K562 (cell line): ENCODE measurements around the gene NUBP2. TPM values are rescaled to one million over a fixed set of nuclear protein-coding genes. Genes with fewer than 3 reads are reported as not detected.

Experiments used
- GATAD2A ChIP-seq: fragments of 450-650 bp; IDR thresholded peaks from 2 replicates; pipeline ENCODE4 v1.6.1; 2017
- MYNN ChIP-seq, 2 experiments: sonication (generic); formaldehyde crosslinking in 1 of 2; IDR thresholded peaks; 2 replicates each; pipeline versions ENCODE4 v1.5.0 to v1.6.1; 2016 to 2020; ENCODE audit warnings: antibody characterized with exemption in 1 of 2, missing genetic modification reagents in 1 of 2
- NFXL1 ChIP-seq: fragments of 450-650 bp; formaldehyde crosslinking; IDR thresholded peaks from 2 replicates; pipeline ENCODE4 v1.4.0; 2021; ENCODE audit warnings: mild to moderate bottlenecking
- POLR2H ChIP-seq: IDR thresholded peaks from 2 replicates; pipeline ENCODE4 v1.6.1; 2016; ENCODE audit warnings: missing genetic modification characterization, low read depth, mild to moderate bottlenecking, control low read depth, missing compliant biosample characterization, moderate library complexity
- SP1 ChIP-seq: sonication (generic); formaldehyde crosslinking; IDR thresholded peaks from 2 replicates; pipeline ENCODE4 v1.8.1; 2022; ENCODE audit warnings: mild to moderate bottlenecking, missing genetic modification reagents
- TARDBP ChIP-seq: fragments of 450-650 bp; IDR thresholded peaks from 2 replicates; pipeline ENCODE4 v1.6.1; 2016
- TEAD2 ChIP-seq: fragments of 450-650 bp; IDR thresholded peaks from 2 replicates; pipeline ENCODE4 v1.6.1; 2016; ENCODE audit warnings: missing genetic modification characterization, control low read depth, missing compliant biosample characterization
- ZBTB7A ChIP-seq: IDR thresholded peaks from 2 replicates; pipeline ENCODE4 v1.6.1; 2011; ENCODE audit warnings: low read depth, mild to moderate bottlenecking, low read length, moderate library complexity, borderline replicate concordance; ENCODE audit not compliant: control insufficient read depth
- ZFP1 ChIP-seq: fragments of 450-650 bp; formaldehyde crosslinking; IDR thresholded peaks from 2 replicates; pipeline ENCODE4 v1.4.0; 2020; ENCODE audit warnings: mild to moderate bottlenecking, mixed read lengths
- polyA plus RNA-seq, 8 experiments: library from polyadenylated mRNA; depleted of rRNA in 4 of 8; stranded (reverse) in 5 of 8; unstranded in 3 of 8; fragments of >200 nt; fragmentation: Nextera tagmentation in 2 of 8; fragmentation: Illumina TruSeq in 1 of 8; extraction: Ambion mirVana in 2 of 8; extraction: Trizol in 1 of 8; gene quantifications; 2 replicates each; pipeline versions ENCODE4 v1.2.1 to v1.2.3, GENCODE V29; 2011 to 2014; ENCODE audit warnings: inconsistent platforms in 1 of 8, missing spikeins in 1 of 8
- total RNA-seq, 7 experiments: library from RNA; depleted of rRNA in 6 of 7; stranded (reverse); fragments of >200 nt in 6 of 7; fragmentation: Illumina TruSeq in 2 of 7; extraction: Trizol in 2 of 7; gene quantifications; 2 replicates each; pipeline versions ENCODE4 v1.2.1 to v1.2.3, GENCODE V29; 2011 to 2021; ENCODE audit warnings: low replicate concordance in 1 of 7
- TF ChIP-seq, protein P1 (sequence below): fragments of 250-450 bp; sonication (Bioruptor Pico); IDR thresholded peaks from 2 replicates; pipeline ENCODE4 v1.8.0; 2022; ENCODE audit warnings: inconsistent platforms
- TF ChIP-seq, protein P2 (sequence below): fragments of 450-650 bp; IDR thresholded peaks from 2 replicates; pipeline ENCODE4 v1.7.1; 2018; ENCODE audit warnings: mild to moderate bottlenecking, low read depth; ENCODE audit not compliant: partially characterized antibody
- TF ChIP-seq, protein P3 (sequence below): sonication (generic); formaldehyde crosslinking; IDR thresholded peaks from 2 replicates; pipeline ENCODE4 v1.8.0; 2023; ENCODE audit warnings: missing genetic modification reagents, mild to moderate bottlenecking, borderline replicate concordance
- TF ChIP-seq, protein P4 (sequence below): sonication (generic); formaldehyde crosslinking; IDR thresholded peaks from 2 replicates; pipeline ENCODE4 v1.8.0; 2022; ENCODE audit warnings: missing genetic modification reagents, mild to moderate bottlenecking, moderate library complexity, borderline replicate concordance

The NUBP2 gene
- total and polyA plus RNA-seq, 9 of the 15 experiments (the other 6 are each of a cell fraction or from before 2014, with no cell fraction given) = 1.8 to 115 (median 24.0) TPM

DNA sequence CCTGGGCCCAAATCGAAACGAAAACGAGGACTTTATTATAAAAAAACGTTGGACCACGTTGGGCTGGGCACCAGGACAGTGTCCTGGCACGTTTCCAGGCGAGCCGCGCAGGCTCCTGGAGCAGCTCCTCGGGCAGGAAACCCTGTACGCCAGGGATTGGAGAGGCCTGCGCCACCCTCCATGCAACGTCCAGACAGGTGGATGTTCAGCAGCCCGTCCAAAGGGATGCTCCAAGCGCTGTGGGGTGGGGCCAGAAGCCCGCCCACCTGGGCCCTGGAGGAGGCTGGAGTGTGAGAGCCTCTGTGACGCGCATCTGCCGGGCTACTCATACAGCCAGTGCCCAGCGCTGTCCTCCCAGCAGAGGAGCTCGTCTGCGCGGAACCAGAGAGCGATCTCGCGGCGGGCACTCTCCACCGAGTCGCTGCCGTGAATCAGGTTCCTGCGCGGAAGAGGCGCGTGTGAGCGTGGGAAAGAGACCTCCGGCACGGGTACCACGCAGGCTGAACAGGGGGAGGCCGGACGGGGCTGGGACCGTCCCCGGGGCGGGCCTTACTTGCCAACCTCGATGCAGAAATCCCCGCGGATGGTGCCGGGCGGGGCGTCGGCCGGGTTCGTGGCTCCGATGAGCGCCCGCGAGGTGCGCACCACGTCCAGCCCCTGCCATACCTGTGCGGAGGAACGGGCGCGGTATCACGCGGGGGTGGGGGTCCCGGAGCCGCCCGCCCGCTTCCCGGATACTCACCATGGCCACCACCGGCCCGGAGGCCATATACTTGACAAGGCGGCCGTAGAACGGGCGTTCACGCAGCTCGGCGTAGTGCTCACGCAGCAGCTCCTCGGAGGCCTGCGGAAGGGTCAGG, 12.2 kb upstream of the NUBP2 start (continued):
- TF ChIP-seq, protein P1, sequence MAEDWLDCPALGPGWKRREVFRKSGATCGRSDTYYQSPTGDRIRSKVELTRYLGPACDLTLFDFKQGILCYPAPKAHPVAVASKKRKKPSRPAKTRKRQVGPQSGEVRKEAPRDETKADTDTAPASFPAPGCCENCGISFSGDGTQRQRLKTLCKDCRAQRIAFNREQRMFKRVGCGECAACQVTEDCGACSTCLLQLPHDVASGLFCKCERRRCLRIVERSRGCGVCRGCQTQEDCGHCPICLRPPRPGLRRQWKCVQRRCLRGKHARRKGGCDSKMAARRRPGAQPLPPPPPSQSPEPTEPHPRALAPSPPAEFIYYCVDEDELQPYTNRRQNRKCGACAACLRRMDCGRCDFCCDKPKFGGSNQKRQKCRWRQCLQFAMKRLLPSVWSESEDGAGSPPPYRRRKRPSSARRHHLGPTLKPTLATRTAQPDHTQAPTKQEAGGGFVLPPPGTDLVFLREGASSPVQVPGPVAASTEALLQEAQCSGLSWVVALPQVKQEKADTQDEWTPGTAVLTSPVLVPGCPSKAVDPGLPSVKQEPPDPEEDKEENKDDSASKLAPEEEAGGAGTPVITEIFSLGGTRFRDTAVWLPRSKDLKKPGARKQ (CRISPR knock-in tag) = no peak
- TF ChIP-seq ZFP1 (CRISPR knock-in tag) = 0 out of 2 replicates have a peak, but pooled peaks have one; percentile 5
- TF ChIP-seq, protein P2, sequence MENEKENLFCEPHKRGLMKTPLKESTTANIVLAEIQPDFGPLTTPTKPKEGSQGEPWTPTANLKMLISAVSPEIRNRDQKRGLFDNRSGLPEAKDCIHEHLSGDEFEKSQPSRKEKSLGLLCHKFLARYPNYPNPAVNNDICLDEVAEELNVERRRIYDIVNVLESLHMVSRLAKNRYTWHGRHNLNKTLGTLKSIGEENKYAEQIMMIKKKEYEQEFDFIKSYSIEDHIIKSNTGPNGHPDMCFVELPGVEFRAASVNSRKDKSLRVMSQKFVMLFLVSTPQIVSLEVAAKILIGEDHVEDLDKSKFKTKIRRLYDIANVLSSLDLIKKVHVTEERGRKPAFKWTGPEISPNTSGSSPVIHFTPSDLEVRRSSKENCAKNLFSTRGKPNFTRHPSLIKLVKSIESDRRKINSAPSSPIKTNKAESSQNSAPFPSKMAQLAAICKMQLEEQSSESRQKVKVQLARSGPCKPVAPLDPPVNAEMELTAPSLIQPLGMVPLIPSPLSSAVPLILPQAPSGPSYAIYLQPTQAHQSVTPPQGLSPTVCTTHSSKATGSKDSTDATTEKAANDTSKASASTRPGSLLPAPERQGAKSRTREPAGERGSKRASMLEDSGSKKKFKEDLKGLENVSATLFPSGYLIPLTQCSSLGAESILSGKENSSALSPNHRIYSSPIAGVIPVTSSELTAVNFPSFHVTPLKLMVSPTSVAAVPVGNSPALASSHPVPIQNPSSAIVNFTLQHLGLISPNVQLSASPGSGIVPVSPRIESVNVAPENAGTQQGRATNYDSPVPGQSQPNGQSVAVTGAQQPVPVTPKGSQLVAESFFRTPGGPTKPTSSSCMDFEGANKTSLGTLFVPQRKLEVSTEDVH = peak; percentile 51
- TF ChIP-seq, protein P3, sequence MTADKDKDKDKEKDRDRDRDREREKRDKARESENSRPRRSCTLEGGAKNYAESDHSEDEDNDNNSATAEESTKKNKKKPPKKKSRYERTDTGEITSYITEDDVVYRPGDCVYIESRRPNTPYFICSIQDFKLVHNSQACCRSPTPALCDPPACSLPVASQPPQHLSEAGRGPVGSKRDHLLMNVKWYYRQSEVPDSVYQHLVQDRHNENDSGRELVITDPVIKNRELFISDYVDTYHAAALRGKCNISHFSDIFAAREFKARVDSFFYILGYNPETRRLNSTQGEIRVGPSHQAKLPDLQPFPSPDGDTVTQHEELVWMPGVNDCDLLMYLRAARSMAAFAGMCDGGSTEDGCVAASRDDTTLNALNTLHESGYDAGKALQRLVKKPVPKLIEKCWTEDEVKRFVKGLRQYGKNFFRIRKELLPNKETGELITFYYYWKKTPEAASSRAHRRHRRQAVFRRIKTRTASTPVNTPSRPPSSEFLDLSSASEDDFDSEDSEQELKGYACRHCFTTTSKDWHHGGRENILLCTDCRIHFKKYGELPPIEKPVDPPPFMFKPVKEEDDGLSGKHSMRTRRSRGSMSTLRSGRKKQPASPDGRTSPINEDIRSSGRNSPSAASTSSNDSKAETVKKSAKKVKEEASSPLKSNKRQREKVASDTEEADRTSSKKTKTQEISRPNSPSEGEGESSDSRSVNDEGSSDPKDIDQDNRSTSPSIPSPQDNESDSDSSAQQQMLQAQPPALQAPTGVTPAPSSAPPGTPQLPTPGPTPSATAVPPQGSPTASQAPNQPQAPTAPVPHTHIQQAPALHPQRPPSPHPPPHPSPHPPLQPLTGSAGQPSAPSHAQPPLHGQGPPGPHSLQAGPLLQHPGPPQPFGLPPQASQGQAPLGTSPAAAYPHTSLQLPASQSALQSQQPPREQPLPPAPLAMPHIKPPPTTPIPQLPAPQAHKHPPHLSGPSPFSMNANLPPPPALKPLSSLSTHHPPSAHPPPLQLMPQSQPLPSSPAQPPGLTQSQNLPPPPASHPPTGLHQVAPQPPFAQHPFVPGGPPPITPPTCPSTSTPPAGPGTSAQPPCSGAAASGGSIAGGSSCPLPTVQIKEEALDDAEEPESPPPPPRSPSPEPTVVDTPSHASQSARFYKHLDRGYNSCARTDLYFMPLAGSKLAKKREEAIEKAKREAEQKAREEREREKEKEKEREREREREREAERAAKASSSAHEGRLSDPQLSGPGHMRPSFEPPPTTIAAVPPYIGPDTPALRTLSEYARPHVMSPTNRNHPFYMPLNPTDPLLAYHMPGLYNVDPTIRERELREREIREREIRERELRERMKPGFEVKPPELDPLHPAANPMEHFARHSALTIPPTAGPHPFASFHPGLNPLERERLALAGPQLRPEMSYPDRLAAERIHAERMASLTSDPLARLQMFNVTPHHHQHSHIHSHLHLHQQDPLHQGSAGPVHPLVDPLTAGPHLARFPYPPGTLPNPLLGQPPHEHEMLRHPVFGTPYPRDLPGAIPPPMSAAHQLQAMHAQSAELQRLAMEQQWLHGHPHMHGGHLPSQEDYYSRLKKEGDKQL = 0 out of 2 replicates have a peak, but pooled peaks have one; percentile 10
- no peak for TF ChIP-seq ZBTB7A
- no peak for TF ChIP-seq GATAD2A
- peak; percentile 28; the same call in 1 of the 2 replicates for TF ChIP-seq SP1 (CRISPR knock-in tag)
- no peak for TF ChIP-seq POLR2H
- TF ChIP-seq, protein P4, sequence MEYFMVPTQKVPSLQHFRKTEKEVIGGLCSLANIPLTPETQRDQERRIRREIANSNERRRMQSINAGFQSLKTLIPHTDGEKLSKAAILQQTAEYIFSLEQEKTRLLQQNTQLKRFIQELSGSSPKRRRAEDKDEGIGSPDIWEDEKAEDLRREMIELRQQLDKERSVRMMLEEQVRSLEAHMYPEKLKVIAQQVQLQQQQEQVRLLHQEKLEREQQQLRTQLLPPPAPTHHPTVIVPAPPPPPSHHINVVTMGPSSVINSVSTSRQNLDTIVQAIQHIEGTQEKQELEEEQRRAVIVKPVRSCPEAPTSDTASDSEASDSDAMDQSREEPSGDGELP = peak; percentile 42
- no peak for TF ChIP-seq MYNN (IDR thresholded peaks at IDR 0.05)
- TF ChIP-seq MYNN (CRISPR knock-in tag; IDR thresholded peaks at IDR 0.05) = no peak
- TF ChIP-seq TEAD2 (tag) = no peak
- TF ChIP-seq TARDBP = no peak
- TF ChIP-seq NFXL1 (CRISPR knock-in tag) = no peak
